ENCODE results near the gene CEP112. TPM values are rescaled to one million over a fixed set of nuclear protein-coding genes. Genes with fewer than 3 reads are reported as not detected.

The CEP112 gene
- total and polyA plus RNA-seq, 2 of the 4 experiments (the other 2 are of a cell fraction): 2.5 to 5.6 TPM

DNA sequence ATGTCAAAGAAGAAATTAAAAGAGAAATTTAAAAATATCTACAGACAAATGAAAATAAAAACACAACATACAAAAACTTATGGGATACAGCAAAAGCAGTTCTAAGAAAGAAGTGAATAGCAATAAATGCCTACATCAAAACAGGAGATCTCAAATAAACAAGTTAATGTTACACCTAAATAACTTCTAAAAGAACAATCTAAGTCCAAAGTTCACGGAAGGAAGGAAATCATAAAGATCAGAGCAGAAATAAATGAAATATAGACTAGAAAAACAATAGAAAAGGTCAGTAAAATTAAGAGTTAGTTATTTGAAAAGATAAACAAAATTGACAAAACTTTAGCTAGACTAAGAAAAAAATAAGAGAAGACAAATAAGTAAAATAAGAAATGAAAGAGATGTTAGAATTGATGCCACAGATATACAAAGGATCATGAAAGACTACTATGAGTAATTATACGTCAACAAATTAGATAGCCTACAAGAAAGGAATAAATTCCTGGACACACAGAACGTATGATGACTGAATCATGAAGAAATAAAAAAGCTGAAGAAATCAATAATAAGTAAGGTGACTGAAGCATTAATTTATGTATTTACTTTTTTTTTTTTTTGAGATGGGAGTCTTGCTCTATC is 100.4 kb downstream of the CEP112 start:
- Histone ChIP-seq H3K4me2 (ENCODE audit: low read depth, low read length) (no peak overlapping the region), H3K23ac (ENCODE audit: low read depth, low read length) (no peak overlapping the region), H3K14ac (replicated peaks; ENCODE audit: low read depth, low read length) (no peak overlapping the region), H3K4me1 (ENCODE audit: control insufficient read depth, insufficient read depth, low read length) (no peaks in the 10 kb centered on the region), H3K9ac (ENCODE audit: low read depth, low read length) (no peak overlapping the region), H3K27ac (ENCODE audit: insufficient read depth, low read length) (no peak overlapping the region), H2AK5ac (ENCODE audit: low read depth, low read length) (no peak overlapping the region), H3K56ac (ENCODE audit: extremely low read depth, insufficient read depth, low read length) (no peak overlapping the region), H4K91ac (ENCODE audit: insufficient read depth, low read depth, low read length) (no peak overlapping the region), H2AK9ac (replicated peaks; ENCODE audit: low read depth, low read length, poor library complexity) (no peak overlapping the region), H3K36me3 (ENCODE audit: control insufficient read depth, insufficient read depth, low read length) (no peaks in the 10 kb centered on the region), H3K9me1 (ENCODE audit: insufficient read depth, low read length) (0 out of 2 replicates have a peak, but pooled peaks cover 5% of the 10 kb centered on the region), H3K9me3 (ENCODE audit: control insufficient read depth, insufficient read depth, low read length) (peaks cover 4% of the 10 kb centered on the region), H3K4ac (ENCODE audit: low read depth, low read length) (no peak overlapping the region), H4K5ac (ENCODE audit: low read depth, low read length) (no peak overlapping the region), H2BK15ac (ENCODE audit: low read depth, low read length) (no peak overlapping the region), H2BK5ac (ENCODE audit: low read depth, low read length, poor library complexity, severe bottlenecking) (no peak overlapping the region), H2BK20ac (ENCODE audit: low read depth, low read length) (no peak overlapping the region), H2BK120ac (ENCODE audit: low read depth, low read length) (no peak overlapping the region), H3K79me1 (ENCODE audit: low read depth in 1 of 2, low read length in 2 of 2) (0 out of 4 replicates have a peak, but pooled peaks cover 0 to 2% of the 10 kb centered on the region in 2 experiments), H2AFZ (replicated peaks; ENCODE audit: low read length, poor library complexity) (no peak overlapping the region), H3K27me3 (ENCODE audit: control insufficient read depth, insufficient read depth, low read length) (no peaks in the 10 kb centered on the region), H4K20me1 (ENCODE audit: insufficient read depth, low read length) (no peaks in the 10 kb centered on the region), H4K8ac (ENCODE audit: low read depth in 2 of 2, low read length in 2 of 2) (no peak overlapping the region), H3K4me3 (ENCODE audit: insufficient read depth, low read depth, low read length) (no peak overlapping the region), H3K18ac (ENCODE audit: low read depth, low read length) (no peak overlapping the region)
- in situ Hi-C loops (cut with MboI; ENCODE audit: low sequenced_read_pairs): no loop called here
- CTCF ChIA-PET: no interaction called here
- POLR2A ChIA-PET (ENCODE audit: unreplicated experiment): no interaction called here
- no TSS peak for BruUV-seq (replicated peaks)
- dilution Hi-C loops (cut with HindIII; ENCODE audit: low sequenced_read_pairs, unreplicated experiment): no loop called here
- intact Hi-C loops (cut with micrococcal nuclease): no loop called here
- DNase-seq (no peak), ATAC-seq (ENCODE audit: low read depth) (no peak)
- WGBS, 2 experiments (ENCODE audit: extremely low coverage in 2 of 2, insufficient read length in 1 of 2): no CpG with 5 or more reads among the region's 3 CpGs
- TF ChIP-seq, protein P1, sequence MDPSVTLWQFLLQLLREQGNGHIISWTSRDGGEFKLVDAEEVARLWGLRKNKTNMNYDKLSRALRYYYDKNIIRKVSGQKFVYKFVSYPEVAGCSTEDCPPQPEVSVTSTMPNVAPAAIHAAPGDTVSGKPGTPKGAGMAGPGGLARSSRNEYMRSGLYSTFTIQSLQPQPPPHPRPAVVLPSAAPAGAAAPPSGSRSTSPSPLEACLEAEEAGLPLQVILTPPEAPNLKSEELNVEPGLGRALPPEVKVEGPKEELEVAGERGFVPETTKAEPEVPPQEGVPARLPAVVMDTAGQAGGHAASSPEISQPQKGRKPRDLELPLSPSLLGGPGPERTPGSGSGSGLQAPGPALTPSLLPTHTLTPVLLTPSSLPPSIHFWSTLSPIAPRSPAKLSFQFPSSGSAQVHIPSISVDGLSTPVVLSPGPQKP (IDR thresholded peaks at IDR 0.05; ENCODE audit: borderline replicate concordance, low read depth, low read length): no peak
- TF ChIP-seq, protein P2, sequence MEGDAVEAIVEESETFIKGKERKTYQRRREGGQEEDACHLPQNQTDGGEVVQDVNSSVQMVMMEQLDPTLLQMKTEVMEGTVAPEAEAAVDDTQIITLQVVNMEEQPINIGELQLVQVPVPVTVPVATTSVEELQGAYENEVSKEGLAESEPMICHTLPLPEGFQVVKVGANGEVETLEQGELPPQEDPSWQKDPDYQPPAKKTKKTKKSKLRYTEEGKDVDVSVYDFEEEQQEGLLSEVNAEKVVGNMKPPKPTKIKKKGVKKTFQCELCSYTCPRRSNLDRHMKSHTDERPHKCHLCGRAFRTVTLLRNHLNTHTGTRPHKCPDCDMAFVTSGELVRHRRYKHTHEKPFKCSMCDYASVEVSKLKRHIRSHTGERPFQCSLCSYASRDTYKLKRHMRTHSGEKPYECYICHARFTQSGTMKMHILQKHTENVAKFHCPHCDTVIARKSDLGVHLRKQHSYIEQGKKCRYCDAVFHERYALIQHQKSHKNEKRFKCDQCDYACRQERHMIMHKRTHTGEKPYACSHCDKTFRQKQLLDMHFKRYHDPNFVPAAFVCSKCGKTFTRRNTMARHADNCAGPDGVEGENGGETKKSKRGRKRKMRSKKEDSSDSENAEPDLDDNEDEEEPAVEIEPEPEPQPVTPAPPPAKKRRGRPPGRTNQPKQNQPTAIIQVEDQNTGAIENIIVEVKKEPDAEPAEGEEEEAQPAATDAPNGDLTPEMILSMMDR (conservative IDR thresholded peaks at IDR 0.05; ENCODE audit: low read depth, low read length): no peak
- TF ChIP-seq CEBPB (IDR thresholded peaks at IDR 0.05; ENCODE audit: low read depth, low read length): no peak
- TF ChIP-seq RAD21 (IDR thresholded peaks at IDR 0.05; ENCODE audit: low read length): no peak
- TF ChIP-seq BHLHE40 (IDR thresholded peaks at IDR 0.05; ENCODE audit: low read depth, low read length): no peak
- no peak for TF ChIP-seq MXI1 (IDR thresholded peaks at IDR 0.05; ENCODE audit: borderline replicate concordance, low read depth, low read length)
- no peak for TF ChIP-seq RFX5 (IDR thresholded peaks at IDR 0.05; ENCODE audit: low read depth, low read length)
- no peak for TF ChIP-seq NFE2L2 (IDR thresholded peaks at IDR 0.05; ENCODE audit: low read depth, low read length)
- no peak for TF ChIP-seq FOS (IDR thresholded peaks at IDR 0.05; ENCODE audit: low read depth, low read length)

Data from IMR-90 (cell line).